GM19397 (cell line): ENCODE measurements around the gene NCLN.
"Not testable (repeated sequence)": the region's sequence is repeated elsewhere in the genome, so short reads cannot be mapped to it uniquely, and the experiment has no call there.

Experiments
- ATAC-seq: cut with Tn5 transposase; IDR thresholded peaks from one replicate; pipeline ENCODE4 v1.9.1; 2021; ENCODE audit warnings: mild to moderate bottlenecking, moderate library complexity; ENCODE audit not compliant: unreplicated experiment

Gene NCLN

GRCh38 chr19:3196933-3197205 lies 11.1 kb downstream of the NCLN start:
- no peak for ATAC-seq

GRCh38 chr19:3198901-3199700 lies 13.4 kb downstream of the NCLN start:
- no peak for ATAC-seq

DNA sequence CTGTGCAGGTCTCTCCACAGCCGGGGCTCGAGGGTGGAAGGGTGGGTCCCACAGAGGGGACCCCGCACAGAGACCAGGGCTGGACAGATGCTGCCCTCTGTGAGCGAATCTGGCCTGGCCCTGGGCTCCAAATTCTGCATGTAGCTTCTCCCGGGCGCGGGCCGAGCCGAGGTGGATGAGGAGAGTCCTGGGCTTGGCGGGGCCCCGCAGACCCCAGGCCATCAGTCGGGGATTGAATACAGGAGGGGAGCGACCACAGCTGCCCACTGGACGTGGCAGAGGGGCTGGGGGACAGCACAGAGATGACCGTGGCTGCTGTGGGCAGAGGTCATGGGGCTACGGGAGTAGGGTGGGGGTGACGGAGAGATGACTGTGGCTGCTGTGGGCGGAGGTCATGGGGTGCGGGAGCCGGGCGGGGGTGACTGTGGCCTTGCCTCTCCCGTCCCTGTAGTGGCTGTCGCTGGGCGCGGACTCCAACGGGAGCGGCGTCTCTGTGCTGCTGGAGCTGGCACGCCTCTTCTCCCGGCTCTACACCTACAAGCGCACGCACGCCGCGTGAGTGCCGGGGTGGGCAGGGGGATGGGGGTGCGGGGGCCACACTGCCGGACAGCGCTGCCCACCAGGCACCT lies 15.5 kb downstream of the NCLN start:
- ATAC-seq = no peak

DNA sequence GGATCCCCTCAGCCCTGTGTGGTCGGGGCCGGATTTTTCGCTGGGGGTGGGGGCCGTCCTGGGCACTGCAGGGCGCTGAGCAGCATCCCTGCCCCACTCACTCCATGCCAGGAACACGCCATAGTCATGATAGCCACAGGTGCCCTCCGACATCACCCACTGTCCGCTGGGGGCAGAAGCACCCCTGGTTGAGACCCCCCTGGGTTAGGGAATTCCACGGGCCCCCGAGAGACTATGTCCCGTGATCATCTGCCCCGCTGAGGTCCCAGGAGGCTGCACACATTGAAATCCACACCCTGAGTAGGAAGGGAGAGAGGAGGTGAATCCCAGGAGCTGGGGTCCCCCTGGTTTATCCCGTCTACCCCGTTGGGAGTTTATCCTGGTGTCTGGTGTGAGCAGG lies 16.2 kb downstream of the NCLN start:
- no peak for ATAC-seq

- no peak for ATAC-seq
Observed at GRCh38 chr19:3202346-3202745, 16.6 kb downstream of the NCLN start.

- ATAC-seq = not testable (repeated sequence)
Observed at GRCh38 chr19:3202895-3203294, 17.2 kb downstream of the NCLN start.

DNA sequence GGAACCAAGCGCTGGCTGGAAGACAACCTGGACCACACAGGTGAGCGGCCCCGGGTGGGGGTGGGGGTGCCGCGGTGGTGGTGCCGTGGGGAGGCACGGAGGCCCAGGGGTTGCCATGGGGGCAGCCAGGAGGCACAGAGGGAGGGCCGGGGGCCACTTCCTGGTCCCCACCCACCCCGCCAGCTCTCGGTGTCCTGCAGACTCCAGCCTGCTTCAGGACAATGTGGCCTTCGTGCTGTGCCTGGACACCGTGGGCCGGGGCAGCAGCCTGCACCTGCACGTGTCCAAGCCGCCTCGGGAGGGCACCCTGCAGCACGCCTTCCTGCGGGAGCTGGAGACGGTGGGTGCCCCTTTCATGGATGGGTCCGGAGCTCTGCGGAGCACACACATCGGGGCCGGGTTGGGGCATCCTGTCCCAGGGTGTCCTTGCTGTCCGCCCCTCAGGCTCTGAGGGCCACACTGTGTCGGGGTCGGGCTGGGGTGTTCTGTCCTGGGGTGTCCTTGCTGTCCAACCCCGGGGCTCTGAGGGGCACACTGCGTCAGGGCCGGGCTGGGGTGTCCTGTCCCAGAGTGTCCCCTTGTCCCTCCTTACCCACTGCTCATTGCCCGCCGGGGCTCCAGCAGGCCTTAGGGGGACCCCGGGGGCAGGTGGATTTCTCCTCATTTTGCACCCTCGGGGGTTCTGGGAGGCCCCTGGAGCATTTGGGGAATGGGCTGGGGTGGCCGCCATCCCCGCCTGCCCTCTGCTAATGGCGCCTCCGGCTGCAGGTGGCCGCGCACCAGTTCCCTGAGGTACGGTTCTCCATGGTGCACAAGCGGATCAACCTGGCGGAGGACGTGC lies 18.3 kb downstream of the NCLN start:
- ATAC-seq = no peak

GRCh38 chr19:3204646-3205275 lies 19.0 kb downstream of the NCLN start:
- ATAC-seq = no peak

GRCh38 chr19:3206216-3206953 lies 20.7 kb downstream of the NCLN start:
- ATAC-seq = no peak

DNA sequence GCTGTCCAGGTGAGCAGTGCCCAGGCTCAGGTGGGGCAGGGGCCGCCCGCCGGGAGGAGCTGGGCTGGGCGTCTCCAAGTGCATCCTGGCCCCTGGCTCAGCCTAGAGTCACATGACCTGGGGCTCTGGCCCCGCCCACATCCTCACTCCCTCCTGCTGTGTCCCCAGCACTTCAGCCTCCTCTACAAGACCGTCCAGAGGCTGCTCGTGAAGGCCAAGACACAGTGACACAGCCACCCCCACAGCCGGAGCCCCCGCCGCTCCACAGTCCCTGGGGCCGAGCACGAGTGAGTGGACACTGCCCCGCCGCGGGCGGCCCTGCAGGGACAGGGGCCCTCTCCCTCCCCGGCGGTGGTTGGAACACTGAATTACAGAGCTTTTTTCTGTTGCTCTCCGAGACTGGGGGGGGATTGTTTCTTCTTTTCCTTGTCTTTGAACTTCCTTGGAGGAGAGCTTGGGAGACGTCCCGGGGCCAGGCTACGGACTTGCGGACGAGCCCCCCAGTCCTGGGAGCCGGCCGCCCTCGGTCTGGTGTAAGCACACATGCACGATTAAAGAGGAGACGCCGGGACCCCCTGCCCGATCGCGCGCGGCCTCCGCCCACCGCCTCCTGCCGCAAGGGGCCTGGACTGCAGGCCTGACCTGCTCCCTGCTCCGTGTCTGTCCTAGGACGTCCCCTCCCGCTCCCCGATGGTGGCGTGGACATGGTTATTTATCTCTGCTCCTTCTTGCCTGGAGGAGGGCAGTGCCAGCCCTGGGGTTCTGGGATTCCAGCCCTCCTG lies 21.9 kb downstream of the NCLN start:
- no peak for ATAC-seq

GRCh38 chr19:3208317-3209207 lies 22.8 kb downstream of the NCLN start:
- ATAC-seq = no peak

DNA sequence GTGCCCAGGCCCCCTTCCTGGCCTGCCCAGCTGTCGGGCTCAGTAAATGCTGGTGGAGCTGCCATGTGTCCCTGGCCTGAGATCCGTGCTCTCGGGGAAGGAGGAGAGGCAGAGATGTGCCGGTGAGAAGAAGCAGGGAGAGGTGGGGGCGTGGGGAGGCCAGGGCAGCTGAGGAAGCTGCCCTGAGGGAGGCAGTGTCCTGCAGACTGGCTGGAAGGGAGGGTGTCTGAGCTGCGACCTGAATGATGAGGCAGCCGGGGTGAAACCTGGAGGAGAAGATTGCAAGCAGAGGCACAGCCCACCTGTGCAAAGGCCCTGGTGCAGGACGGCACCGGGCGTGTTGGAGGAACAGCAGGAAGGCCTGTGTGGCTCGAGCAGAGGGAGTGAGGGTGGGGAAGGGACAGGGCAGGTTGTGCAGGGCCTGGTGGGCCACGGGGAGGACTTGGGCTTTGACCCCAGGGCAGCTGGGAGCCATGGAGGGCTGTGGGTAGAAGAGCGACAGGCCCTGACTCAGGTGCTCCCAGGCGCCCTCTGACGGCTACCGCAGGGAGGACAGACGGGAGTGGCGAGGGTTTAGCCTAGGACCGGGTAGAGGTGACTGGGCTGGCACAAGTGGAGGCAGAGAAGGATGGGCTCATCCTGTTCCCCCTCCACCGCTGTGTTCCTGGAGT lies 24.8 kb downstream of the NCLN start:
- no peak for ATAC-seq

DNA sequence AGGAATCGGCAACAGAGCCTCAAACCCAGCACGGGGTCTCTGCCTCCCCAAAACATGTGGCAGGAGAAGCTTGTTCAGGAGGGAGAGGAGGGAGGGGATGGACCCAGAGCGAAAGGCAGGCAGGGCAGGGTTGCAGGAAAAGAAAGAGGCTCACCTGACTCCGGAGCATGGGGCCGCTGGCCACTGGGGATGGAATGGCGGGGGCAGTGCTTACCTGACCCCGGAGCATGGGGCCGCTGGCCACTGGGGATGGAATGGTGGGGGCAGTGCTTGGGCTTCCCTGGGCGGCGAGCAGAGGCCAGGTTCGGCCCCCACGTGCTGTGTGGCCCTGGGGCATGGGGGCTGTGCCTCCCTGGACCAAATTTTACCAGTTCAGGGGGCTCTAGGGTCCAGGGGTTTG lies 25.5 kb downstream of the NCLN start:
- no peak for ATAC-seq

- no peak for ATAC-seq
Observed at GRCh38 chr19:3213159-3213558, 27.4 kb downstream of the NCLN start.

DNA sequence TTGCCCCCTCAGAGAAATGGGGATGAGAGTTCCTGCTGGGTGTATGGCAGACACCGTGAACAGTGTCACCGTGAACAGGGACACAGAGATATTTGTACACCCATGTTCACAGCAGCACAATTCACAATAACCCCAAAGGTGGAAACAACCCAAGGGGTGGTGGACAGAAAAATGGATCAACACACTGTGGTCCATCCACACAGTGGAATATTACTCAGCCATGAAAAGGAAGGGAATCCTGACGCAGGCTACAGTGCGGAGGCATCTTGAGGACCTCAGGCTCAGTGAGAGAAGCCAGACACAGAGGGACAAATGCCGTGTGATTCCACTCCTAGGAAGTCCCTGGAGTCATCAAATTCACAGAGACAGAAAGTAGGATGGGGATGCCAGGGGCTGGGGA lies 31.1 kb downstream of the NCLN start:
- ATAC-seq = no peak

- ATAC-seq = no peak
Observed at GRCh38 chr19:3220576-3220975, 34.8 kb downstream of the NCLN start.

DNA sequence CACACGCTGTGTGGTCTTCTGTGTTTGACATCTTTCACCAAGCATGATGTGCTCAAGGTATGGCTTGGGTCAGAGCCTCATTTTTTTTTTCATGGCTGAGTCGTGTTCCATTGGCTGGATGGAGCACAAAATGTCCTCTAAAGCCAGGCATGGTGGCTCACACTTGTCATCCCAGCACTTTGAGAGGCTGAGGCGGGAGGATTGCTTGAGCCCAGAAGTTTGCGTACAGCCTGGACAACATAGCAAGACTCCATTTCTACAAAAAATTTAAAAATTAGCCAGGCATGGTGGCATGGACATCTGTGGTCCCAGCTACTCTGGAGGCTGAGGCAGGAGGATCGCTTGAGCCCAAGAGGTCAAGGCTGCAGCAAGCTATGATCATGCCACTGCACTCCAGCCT lies 35.8 kb downstream of the NCLN start:
- ATAC-seq = not testable (repeated sequence)

- no peak for ATAC-seq
Observed at GRCh38 chr19:3222709-3223108, 37.0 kb downstream of the NCLN start.
